M059J (cell line): ENCODE measurements around the gene EID2. TPM values are rescaled to one million over a fixed set of nuclear protein-coding genes. Genes with fewer than 3 reads are reported as not detected.
A peak's percentile ranks its signal among the peaks of the same experiment; 100 is the strongest.

ENCODE experiments used
- DNase-seq: peaks from one replicate; pipeline ENCODE4 v3.0.0-alpha.2; 2012; ENCODE audit warnings: low read depth
- total RNA-seq: library from RNA; depleted of rRNA; stranded (reverse); fragments of >200 nt; shearing (Covaris generic); gene quantifications from 2 replicates; pipeline ENCODE4 v1.2.3, GENCODE V29; 2014; rRNA removed

Gene EID2
- total RNA-seq, 1 experiment from 2014 or later = 20.0 TPM

DNA sequence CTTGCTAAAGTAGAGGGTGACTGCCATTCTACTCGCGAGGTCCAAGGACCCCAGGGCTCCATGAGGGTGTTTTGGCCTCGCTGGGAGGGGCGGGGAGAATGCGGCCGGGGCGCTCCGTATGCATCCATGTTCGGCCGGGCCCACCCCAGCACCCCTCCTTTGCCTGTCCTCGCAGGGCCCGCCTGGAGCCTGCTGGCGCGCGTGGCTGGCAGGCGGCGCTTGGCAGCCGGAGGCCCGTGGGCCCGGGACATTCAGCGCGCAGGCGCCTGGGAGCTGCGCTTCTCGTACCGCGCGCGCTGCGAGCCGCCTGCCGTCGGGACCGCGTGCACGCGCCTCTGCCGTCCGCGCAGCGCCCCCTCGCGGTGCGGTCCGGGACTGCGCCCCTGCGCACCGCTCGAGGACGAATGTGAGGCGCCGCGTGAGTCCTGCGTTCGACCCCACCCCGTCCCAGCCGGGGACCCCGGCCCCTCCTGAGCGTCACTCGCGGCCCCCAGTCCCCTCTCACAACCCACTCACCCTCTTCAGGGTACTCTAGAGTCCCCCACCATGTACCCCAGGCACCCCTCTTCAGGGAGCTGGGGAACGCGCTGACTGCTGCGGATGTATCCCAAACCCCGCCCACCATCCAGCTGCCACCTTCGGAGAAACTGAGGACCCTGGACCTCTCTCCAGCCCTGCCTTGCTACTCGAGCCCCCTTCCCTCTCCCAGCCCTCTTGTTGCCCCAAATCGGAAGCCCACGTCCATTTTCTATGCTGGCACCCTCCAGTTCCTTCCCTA lies 37.1 kb downstream of the EID2 start:
- no peak for DNase-seq

DNA sequence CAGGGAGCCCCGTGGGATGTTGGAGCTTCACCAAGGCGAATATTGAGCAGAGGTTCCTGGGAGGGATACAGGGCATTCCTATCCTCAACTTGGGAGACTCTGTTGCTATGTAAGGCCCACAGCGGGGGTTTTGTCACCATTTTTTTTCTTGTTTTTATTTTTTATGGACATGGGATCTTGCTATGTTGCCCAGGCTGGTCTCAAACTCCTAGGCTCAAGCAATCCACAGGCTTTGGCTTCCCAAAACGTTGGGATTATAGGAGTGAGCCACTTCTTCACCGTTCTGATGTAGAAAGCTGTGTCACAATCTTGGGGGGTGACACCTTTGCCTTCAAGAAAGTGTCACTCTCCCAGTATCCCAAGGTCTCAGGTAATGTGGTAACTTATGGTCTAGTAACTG lies 38.6 kb downstream of the EID2 start:
- DNase-seq = no peak

DNA sequence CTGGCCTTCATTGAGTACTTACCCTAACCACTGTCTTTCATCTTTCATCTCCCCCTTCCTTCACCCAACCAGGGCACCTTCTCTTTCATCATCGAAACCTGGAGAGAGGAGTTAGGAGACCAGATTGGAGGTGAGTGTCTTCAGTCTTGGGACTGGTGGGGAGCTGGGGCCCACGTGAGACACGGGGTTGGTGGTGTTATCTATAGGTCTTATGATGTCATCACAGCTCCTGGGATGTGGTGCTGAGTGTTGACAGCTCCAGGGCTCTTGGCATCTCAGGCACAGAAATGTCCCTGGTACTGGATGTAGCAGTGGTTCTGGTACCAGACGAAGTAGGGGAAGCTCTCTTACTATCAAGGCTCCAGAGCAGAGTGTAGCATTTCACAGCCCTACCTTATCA lies 39.4 kb downstream of the EID2 start:
- no peak for DNase-seq

DNA sequence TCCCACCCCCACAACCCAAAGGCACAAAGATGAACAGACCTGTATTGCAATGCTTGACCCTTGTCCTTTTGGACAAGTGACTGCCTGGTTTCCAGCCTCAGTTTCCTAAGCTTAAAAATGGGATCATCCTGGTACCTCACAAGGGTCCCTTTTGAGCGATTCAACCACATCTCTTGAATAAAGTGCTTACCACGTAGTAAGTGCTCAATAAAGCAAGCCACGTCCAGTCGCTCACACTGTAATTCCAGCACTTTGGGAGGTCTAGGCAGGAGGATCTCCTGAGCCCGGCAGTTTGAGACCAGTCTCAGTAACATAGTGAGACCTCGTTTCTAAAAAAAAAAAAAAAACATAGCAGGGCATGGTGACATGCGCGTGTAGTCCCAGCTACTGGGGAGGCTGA lies 40.0 kb downstream of the EID2 start:
- no peak for DNase-seq

DNA sequence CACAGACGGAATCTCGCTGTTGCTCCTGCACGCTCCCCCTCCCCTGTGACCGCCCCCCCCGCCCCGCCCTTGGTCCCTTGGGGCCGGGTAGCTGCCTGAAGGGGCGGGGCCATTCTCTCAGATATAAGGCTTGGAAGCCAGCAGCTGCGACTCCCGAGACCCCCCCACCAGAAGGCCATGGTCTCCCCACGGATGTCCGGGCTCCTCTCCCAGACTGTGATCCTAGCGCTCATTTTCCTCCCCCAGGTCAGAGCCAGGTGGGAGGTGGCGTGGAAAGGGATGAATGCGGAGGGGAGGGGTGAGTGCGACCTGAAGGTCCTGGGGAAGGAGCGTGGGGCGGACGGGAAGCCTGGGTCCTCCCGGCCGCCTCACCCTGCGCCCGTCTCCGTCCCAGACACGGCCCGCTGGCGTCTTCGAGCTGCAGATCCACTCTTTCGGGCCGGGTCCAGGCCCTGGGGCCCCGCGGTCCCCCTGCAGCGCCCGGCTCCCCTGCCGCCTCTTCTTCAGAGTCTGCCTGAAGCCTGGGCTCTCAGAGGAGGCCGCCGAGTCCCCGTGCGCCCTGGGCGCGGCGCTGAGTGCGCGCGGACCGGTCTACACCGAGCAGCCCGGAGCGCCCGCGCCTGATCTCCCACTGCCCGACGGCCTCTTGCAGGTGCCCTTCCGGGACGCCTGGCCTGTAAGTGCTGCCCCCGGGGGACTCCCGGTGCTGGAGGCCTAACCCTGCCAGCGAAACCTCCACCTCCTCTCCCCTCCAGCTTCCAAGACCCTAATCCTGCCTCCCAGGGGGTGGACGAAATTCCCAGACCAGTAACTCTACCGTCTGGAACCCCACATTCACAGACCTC lies 40.9 kb downstream of the EID2 start, which contains the start of gene DLL3:
Gene DLL3, plus strand, starts transcription at position 150 of the 845 bp plus-strand sequence. Its CDS starts 28 bp downstream, at position 178.
- no peak for DNase-seq

DNA sequence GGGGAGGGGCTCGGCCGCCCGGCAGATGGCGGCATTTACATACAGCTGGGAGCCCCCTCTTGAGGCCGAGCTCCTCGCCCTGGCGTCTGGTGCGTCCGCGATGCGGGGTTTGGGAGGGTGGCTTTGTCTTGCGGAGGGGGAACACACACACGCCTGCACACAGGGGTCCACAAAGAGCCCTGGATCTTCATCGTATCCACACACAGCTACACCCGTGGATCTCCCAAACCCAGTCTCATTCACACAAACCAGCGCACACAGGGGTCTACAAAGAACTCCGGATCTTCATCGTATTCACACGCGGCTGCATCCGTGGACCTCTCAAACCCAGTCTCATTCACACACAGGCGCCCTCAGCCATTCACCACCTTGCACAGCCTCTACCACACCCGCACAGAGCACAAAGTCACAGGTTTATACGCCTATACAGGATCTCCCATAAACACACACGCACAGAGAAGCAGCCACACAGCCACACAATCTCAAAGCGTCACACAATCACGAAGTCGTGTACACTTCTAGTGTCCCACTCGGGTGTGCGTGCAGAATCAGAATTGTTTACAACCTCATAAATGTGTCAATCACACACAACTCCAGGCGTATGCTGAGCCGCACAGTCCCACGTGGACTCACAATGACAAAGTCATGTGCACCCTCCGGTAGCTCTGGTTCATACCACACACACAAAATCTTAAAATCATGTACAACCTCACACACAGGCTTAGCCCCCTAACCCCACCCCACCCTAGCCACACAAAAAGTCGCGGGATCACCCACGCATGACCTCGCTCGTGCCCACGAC lies 41.8 kb downstream of the EID2 start:
- DNase-seq = peak; percentile 46

DNA sequence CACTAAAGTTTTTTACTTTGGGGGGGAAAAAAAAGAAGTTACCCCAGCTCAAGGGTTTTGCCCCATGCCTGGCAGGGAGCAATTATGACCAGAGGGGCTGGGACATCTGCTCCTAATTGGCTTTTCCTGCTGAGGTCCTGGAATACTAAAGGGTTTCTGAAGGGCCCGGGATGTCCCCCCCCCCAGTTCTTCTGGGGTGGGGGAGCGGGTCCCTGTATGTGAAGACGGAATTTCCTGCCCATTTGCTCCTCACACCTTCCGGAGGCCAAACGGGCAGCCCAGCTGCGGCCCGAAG lies 42.3 kb downstream of the EID2 start:
- DNase-seq = no peak

DNA sequence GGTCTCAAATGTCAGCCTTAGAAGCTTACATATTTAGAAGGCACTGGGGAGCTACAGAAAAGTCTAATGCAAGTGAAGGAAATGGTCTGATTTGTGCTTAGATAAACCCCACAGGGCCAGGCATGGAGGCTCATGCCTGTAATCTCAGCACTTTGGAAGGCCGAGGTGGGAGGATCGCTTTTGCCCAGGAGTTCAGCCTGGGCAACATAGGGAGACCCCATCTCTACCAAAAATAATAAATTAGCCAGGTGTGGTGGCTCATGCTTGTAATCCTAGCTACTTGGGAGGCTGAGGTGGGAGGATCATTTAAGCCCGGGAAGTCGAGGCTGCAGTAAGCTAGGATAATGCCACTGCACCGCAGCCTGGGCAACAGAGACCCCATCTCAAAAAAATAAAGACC lies 43.9 kb downstream of the EID2 start:
- DNase-seq = no peak

DNA sequence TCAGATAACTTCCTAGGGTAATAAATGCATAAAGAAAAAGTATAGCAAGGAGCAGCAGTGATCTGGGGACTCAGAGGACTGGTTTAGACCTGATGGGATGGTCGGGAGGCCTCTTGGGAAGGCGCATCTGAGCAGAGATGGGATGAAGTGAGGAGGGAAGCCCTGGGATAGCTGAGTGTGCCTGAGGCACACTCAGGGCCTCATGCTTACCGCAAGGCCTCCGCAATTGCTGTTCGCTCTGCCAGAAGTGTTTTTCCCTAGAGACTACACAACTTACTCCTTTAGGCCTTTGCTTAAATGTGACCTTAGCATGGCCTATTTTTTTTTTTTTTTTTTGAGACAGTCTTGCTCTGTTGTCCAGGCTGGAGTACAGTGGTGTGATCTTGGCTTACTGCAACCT lies 45.3 kb downstream of the EID2 start:
- no peak for DNase-seq

DNA sequence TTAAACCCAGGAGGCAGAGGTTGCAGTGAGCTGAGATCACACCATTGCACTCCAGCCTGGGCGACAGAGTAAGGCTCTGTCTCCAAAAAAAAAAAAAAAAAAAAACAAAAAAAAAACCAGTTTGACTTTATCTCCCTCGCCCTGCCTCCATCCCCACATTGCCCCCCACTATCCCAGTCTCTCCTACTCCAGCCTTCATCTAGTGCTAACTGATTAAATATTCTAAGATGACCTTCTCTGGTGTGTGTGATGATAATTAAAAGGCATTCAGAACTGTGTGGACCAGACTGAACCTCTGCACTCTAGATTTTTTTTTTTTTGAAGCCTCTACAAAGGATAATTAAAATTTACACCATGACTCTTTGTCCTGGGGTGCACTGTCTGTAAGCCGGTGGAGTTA lies 47.2 kb downstream of the EID2 start:
- DNase-seq = no peak

DNA sequence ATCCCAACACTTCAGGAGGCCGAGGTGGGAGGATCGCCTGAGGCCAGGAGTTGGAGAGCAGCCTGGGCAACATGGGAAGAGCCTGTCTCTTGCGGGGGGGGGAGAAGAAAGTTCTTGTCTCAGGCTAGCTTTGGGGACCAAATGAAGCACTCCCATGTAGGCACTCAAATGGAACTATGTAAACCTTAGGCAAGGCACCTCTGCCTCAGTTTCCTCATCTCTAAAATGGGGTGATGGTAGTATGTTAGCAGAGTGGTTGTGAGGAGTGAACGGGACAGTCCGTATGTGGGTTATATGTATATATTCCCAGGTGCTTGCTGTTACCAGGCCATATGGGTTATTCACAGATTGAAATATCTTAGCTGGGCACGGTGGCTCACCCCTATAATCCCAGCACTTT lies 47.7 kb downstream of the EID2 start:
- DNase-seq = no peak

DNA sequence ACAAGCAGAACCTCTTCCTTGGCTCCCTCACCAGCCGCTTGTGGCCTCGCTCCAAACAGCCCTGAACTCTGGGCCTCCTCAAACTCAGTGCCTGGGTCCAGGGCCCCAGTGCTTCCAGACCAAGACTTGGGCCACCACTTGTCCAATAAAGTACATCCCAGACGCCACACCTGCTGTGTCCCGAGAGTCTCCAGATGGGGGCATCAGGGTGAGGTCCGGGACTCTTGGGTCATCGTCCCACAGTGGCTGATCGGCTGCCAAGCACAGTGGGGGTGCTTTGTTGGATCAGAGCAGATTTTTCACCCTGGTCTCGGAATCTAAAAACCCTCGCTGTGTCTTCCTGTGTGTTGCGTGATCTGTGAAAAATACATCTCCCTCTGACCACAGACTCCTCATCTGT lies 50.2 kb downstream of the EID2 start:
- no peak for DNase-seq

Other genes with a start within 250 kb of the EID2 start
- gene IFNL1, start 243.8 kb downstream of the EID2 start, total RNA-seq = 1.3 TPM in 1 of 2 replicates, not detected in the other
- 0.12 TPM in 1 of 2 replicates, not detected in the other for gene LRFN1, start 219.3 kb downstream of the EID2 start, total RNA-seq
- 0.54 and 3.2 TPM in 2 replicates for gene GMFG, start 204.1 kb downstream of the EID2 start, total RNA-seq
- 45.0 and 96.3 TPM in 2 replicates for gene SAMD4B, start 197.7 kb downstream of the EID2 start, total RNA-seq
- gene PAF1, start 149.1 kb downstream of the EID2 start, total RNA-seq = 69.0 and 79.3 TPM in 2 replicates
- 46.7 and 47.3 TPM in 2 replicates for gene MED29, start 148.8 kb downstream of the EID2 start, total RNA-seq
- gene ZFP36, start 133.3 kb downstream of the EID2 start, total RNA-seq = 6.0 and 10.8 TPM in 2 replicates
- 8.6 and 11.7 TPM in 2 replicates for gene PLEKHG2, start 127.5 kb downstream of the EID2 start, total RNA-seq
- gene RPS16, start 104.2 kb downstream of the EID2 start, total RNA-seq = 26.6 and 28.7 TPM in 2 replicates
- 68.4 and 97.7 TPM in 2 replicates for gene SUPT5H, start 94.6 kb downstream of the EID2 start, total RNA-seq
- 88.1 and 93.0 TPM in 2 replicates for gene TIMM50, start 59.3 kb downstream of the EID2 start, total RNA-seq
- gene DLL3, start 41.2 kb downstream of the EID2 start, total RNA-seq = 0.86 and 2.3 TPM in 2 replicates
- not detected in 2 replicates for gene SELENOV, start 25.0 kb downstream of the EID2 start, total RNA-seq
- 7.4 and 8.9 TPM in 2 replicates for gene EID2B, start 7.3 kb downstream of the EID2 start, total RNA-seq
- gene LGALS13, start 62.4 kb upstream of the EID2 start, total RNA-seq = not detected in 2 replicates
- gene LGALS16, start 115.8 kb upstream of the EID2 start, total RNA-seq = not detected in 2 replicates
- gene LGALS14, start 164.3 kb upstream of the EID2 start, total RNA-seq = not detected in 2 replicates
- not detected in 2 replicates for gene CLC, start 197.9 kb upstream of the EID2 start, total RNA-seq
- not detected in 2 replicates for gene LEUTX, start 238.7 kb upstream of the EID2 start, total RNA-seq